Loucy (cell line): ENCODE results near the gene SCUBE2.

Source experiments
- CTCF ChIP-seq: fragments of 200-600 bp; sonication (generic); conservative IDR thresholded peaks from 2 replicates; pipeline ENCODE4 v1.5.1; 2014; ENCODE audit warnings: mild to moderate bottlenecking, antibody characterized with exemption, low read length
- EZH2phosphoT487 ChIP-seq: fragments of 200-600 bp; IDR thresholded peaks from 2 replicates; pipeline ENCODE4 v1.6.1; 2018; ENCODE audit warnings: antibody characterized with exemption, mild to moderate bottlenecking, moderate library complexity, borderline replicate concordance

GRCh38 chr11:9065607-9066432 lies 25.6 kb downstream of the SCUBE2 start:
- TF ChIP-seq CTCF (no peak), EZH2phosphoT487 (no peak)
